Measurements from ENCODE around the gene ENTPD3.
"Not testable (repeated sequence)": the region's sequence is repeated elsewhere in the genome, so short reads cannot be mapped to it uniquely, and the experiment has no call there.

The ENTPD3 gene

DNA sequence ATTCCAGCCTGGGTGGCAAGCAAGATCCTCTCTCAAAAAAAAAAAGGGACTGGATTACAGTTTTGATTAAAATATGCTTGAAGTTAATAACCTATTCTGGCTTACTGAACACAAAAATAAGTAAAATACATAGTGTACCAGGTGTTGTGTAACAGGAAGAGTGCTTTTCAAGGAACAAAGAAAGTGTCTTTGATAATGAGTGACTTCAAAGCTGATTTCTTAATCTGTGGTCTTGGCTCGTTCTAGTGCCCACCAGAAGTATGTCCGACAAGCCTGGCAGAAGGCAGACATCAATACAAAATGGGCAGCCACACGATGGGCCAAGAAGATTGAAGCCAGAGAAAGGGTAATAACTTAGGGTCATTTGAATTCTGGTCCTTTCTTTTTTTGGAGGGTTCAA lies 74.2 kb downstream of the ENTPD3 start:
- TF ChIP-seq YY1 (IDR thresholded peaks at IDR 0.05; ENCODE audit: insufficient read depth, insufficient read length) (no peak), ZNF274 (IDR thresholded peaks at IDR 0.05; ENCODE audit: low read depth, low read length) (no peak), SUZ12 (IDR thresholded peaks at IDR 0.05; ENCODE audit: extremely low read depth, insufficient read depth, insufficient read length) (no peak)
- Histone ChIP-seq H3K4me3 (ENCODE audit: insufficient read length, low read depth) (no peak overlapping the region), H3K36me3 (ENCODE audit: insufficient read depth, insufficient read length, low read length) (peaks cover 82% of the 10 kb centered on the region), H3K4me1 (ENCODE audit: insufficient read depth, insufficient read length) (no peaks in the 10 kb centered on the region), H3K9ac (ENCODE audit: insufficient read length, low read depth) (no peak overlapping the region), H3K9me3 (ENCODE audit: insufficient read depth, low read length) (no peaks in the 10 kb centered on the region), H3K27me3 (ENCODE audit: insufficient read depth, insufficient read length) (no peaks in the 10 kb centered on the region)
- no peak for DNase-seq (ENCODE audit: low read depth, low spot score)

DNA sequence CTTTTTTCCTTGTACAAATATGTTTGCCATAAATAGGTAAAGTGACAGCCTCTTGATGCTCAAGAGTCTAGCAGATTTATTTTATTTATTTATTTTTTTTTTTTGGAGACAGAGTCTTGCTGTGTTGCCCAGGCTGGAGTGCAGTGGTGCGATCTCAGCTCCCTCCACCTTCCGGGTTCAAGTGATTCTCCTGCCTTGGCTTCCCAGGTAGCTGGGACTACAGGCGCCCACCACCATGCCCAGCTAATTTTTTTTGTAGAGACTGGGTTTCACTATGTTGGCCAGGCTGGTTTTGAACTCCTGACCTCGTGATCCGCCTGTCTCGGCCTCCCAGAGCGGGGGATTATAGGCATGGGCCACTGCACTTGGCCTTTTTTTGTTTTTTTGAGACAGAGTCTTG lies 75.9 kb downstream of the ENTPD3 start:
- not testable (repeated sequence) for H3K4me1 ChIP-seq (ENCODE audit: insufficient read depth, insufficient read length); H3K9ac ChIP-seq (ENCODE audit: insufficient read length, low read depth); DNase-seq (ENCODE audit: low read depth, low spot score); H3K9me3 ChIP-seq (ENCODE audit: insufficient read depth, low read length); H3K4me3 ChIP-seq (ENCODE audit: insufficient read length, low read depth); H3K27me3 ChIP-seq (ENCODE audit: insufficient read depth, insufficient read length)
- peaks cover 91% of the 10 kb centered on the region for H3K36me3 ChIP-seq (ENCODE audit: insufficient read depth, insufficient read length, low read length)

DNA sequence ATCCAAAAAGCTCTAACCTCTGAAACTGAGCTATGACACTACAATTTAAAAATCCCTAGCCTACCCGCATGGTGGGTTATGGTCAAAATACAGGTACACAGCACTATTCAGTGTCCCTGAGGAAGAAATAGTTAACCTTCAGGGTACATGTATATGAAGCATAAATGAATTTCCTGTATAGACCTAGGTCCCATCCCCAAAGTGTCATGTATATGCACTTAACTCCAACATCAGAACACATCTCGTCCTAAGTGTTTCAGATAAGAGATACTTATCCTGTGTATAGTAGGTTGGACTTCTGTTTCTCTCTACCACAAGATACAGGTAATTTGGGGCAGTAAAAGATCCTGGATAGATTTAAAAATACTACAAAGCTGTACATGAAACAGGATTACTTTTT lies 76.6 kb downstream of the ENTPD3 start:
- H3K4me3 ChIP-seq (ENCODE audit: insufficient read length, low read depth) = no peak overlapping the region
- TF ChIP-seq SUZ12 (IDR thresholded peaks at IDR 0.05; ENCODE audit: extremely low read depth, insufficient read depth, insufficient read length) (no peak), ZNF274 (IDR thresholded peaks at IDR 0.05; ENCODE audit: low read depth, low read length) (no peak), YY1 (IDR thresholded peaks at IDR 0.05; ENCODE audit: insufficient read depth, insufficient read length) (no peak)
- H3K36me3 ChIP-seq (ENCODE audit: insufficient read depth, insufficient read length, low read length) = peaks cover 87% of the 10 kb centered on the region
- no peaks in the 10 kb centered on the region for H3K27me3 ChIP-seq (ENCODE audit: insufficient read depth, insufficient read length)
- no peak overlapping the region for H3K9ac ChIP-seq (ENCODE audit: insufficient read length, low read depth)
- DNase-seq (ENCODE audit: low read depth, low spot score) = no peak
- H3K4me1 ChIP-seq (ENCODE audit: insufficient read depth, insufficient read length) = no peaks in the 10 kb centered on the region
- no peaks in the 10 kb centered on the region for H3K9me3 ChIP-seq (ENCODE audit: insufficient read depth, low read length)

DNA sequence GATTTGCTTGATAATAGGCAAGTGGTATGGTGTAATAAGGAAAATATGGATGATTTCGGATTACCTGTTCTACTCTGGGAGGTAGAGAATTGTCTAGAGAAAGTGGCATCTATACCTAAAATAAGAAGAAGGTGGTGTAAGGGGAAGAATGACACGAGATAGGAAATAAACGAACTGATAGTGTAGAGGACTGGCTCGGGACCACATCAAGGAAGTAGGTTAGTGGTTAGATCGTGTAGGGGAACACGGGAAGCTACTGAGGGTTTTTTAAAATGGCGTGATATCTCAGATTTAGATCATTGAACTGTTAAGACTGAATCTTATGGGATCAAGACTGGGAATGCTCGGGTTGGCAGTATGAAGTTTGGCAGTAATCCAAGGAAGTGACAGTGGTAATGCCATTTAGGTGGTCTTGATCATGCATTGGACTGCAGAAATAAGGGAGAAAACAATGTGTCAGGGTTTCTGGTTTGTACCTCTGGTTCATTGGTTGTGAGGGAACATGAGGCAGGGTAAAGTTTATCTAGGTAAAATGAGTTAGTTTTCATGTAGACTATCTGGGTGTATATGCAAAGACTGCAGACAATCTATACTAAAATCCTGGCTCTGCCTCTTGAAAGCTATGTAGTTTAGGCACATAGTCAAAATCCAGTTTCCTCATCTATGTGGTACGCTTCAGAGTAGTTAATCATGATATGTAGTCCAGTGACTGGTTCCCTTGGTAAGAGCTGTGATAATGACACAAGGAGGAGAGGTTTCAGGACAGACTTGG lies 77.5 kb downstream of the ENTPD3 start:
- no peak overlapping the region for H3K4me3 ChIP-seq (ENCODE audit: insufficient read length, low read depth)
- H3K36me3 ChIP-seq (ENCODE audit: insufficient read depth, insufficient read length, low read length) = peaks cover 78% of the 10 kb centered on the region
- no peaks in the 10 kb centered on the region for H3K4me1 ChIP-seq (ENCODE audit: insufficient read depth, insufficient read length)
- TF ChIP-seq YY1 (IDR thresholded peaks at IDR 0.05; ENCODE audit: insufficient read depth, insufficient read length) (no peak), ZNF274 (IDR thresholded peaks at IDR 0.05; ENCODE audit: low read depth, low read length) (no peak), SUZ12 (IDR thresholded peaks at IDR 0.05; ENCODE audit: extremely low read depth, insufficient read depth, insufficient read length) (no peak)
- no peaks in the 10 kb centered on the region for H3K9me3 ChIP-seq (ENCODE audit: insufficient read depth, low read length)
- DNase-seq (ENCODE audit: low read depth, low spot score) = no peak
- H3K27me3 ChIP-seq (ENCODE audit: insufficient read depth, insufficient read length) = no peaks in the 10 kb centered on the region
- H3K9ac ChIP-seq (ENCODE audit: insufficient read length, low read depth) = no peak overlapping the region

DNA sequence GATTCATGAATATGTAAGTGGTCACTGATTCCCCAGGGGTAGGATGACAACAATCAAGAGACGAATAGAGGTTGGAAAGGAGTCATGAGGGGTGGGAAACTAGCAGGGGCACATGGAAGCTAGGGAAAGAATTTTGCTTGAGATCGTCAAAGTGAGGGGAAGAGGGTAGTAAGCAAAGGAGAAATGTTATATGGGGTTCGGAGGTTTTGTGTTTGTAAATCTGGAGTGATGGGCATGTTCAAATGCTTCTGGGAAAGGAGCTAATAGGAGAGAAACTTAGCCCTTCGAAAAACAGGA lies 78.1 kb downstream of the ENTPD3 start:
- Histone ChIP-seq H3K9ac (ENCODE audit: insufficient read length, low read depth) (no peak overlapping the region), H3K36me3 (ENCODE audit: insufficient read depth, insufficient read length, low read length) (peaks cover 74% of the 10 kb centered on the region), H3K27me3 (ENCODE audit: insufficient read depth, insufficient read length) (no peaks in the 10 kb centered on the region), H3K4me1 (ENCODE audit: insufficient read depth, insufficient read length) (no peaks in the 10 kb centered on the region), H3K4me3 (ENCODE audit: insufficient read length, low read depth) (no peak overlapping the region), H3K9me3 (ENCODE audit: insufficient read depth, low read length) (no peaks in the 10 kb centered on the region)
- no peak for DNase-seq (ENCODE audit: low read depth, low spot score)
- TF ChIP-seq SUZ12 (IDR thresholded peaks at IDR 0.05; ENCODE audit: extremely low read depth, insufficient read depth, insufficient read length) = no peak
- TF ChIP-seq ZNF274 (IDR thresholded peaks at IDR 0.05; ENCODE audit: low read depth, low read length) = no peak

DNA sequence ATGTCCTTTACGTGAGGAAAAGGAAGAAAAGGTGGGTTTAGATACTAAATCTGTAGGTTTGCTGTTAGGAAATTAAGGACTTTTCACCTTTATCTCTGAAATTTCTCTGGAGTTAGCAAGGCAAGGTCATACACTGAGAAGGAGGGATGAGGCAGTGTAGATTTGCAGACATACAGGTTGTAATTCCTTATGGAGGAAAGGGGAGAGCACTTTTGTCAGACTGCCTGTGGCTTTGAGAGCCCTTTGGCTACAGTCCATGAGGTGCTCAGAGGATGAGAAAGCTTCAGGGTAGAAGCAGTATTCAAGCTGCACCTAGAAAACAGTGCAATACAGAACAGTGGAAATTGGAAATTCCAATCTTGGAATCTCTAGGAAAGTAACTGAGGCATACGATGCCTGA lies 78.5 kb downstream of the ENTPD3 start:
- Histone ChIP-seq H3K27me3 (ENCODE audit: insufficient read depth, insufficient read length) (no peaks in the 10 kb centered on the region), H3K4me1 (ENCODE audit: insufficient read depth, insufficient read length) (no peaks in the 10 kb centered on the region), H3K4me3 (ENCODE audit: insufficient read length, low read depth) (no peak overlapping the region), H3K36me3 (ENCODE audit: insufficient read depth, insufficient read length, low read length) (peaks cover 70% of the 10 kb centered on the region), H3K9me3 (ENCODE audit: insufficient read depth, low read length) (no peaks in the 10 kb centered on the region), H3K9ac (ENCODE audit: insufficient read length, low read depth) (no peak overlapping the region)
- TF ChIP-seq SUZ12 (IDR thresholded peaks at IDR 0.05; ENCODE audit: extremely low read depth, insufficient read depth, insufficient read length) (no peak), ZNF274 (IDR thresholded peaks at IDR 0.05; ENCODE audit: low read depth, low read length) (no peak), YY1 (IDR thresholded peaks at IDR 0.05; ENCODE audit: insufficient read depth, insufficient read length) (no peak)
- DNase-seq (ENCODE audit: low read depth, low spot score) = no peak

DNA sequence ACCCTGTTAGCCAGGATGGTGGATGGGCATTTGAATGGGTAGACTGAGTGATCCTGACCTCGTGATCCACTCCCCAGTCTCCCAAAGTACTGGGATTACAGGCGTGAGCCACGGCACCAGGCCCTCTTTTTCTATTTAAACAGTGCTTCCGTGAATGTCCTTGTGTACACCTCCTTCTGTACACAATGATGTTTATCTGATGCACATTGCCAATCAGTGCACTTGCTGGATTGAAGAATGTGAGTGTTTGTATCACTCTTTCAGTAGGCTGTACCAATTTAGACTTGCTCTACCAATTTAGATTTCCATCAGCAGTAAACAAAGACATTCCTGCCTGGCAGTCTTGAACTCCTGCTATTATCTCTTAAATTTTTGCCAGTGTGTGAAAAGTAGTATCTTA lies 81.0 kb downstream of the ENTPD3 start:
- Histone ChIP-seq H3K27me3 (ENCODE audit: insufficient read depth, insufficient read length) (no peaks in the 10 kb centered on the region), H3K9ac (ENCODE audit: insufficient read length, low read depth) (no peak overlapping the region), H3K9me3 (ENCODE audit: insufficient read depth, low read length) (no peaks in the 10 kb centered on the region), H3K36me3 (ENCODE audit: insufficient read depth, insufficient read length, low read length) (peaks cover 48% of the 10 kb centered on the region), H3K4me1 (ENCODE audit: insufficient read depth, insufficient read length) (no peaks in the 10 kb centered on the region), H3K4me3 (ENCODE audit: insufficient read length, low read depth) (no peak overlapping the region)
- no peak for DNase-seq (ENCODE audit: low read depth, low spot score)
- TF ChIP-seq ZNF274 (IDR thresholded peaks at IDR 0.05; ENCODE audit: low read depth, low read length) = no peak
- TF ChIP-seq YY1 (IDR thresholded peaks at IDR 0.05; ENCODE audit: insufficient read depth, insufficient read length) = no peak
- TF ChIP-seq SUZ12 (IDR thresholded peaks at IDR 0.05; ENCODE audit: extremely low read depth, insufficient read depth, insufficient read length) = no peak

DNA sequence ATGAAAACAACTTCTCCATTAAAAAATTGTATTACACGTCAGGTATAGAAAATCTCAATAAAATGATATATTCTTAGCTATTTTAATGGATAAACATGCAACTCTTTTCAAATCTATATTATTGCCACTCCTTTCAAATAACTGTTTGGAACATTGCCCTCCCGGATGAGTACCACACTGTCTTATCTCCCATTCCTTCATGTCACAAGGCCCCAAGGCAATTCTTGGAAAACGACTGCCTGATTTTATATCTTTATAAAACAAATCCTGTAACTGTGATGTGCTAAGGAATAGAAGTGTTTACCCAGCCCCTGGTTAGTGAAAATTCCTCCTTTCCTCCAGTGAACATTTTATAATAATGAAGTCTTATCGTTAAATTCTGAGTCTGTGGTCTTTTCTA lies 83.7 kb downstream of the ENTPD3 start:
- DNase-seq (ENCODE audit: low read depth, low spot score) = no peak
- TF ChIP-seq ZNF274 (IDR thresholded peaks at IDR 0.05; ENCODE audit: low read depth, low read length) (no peak), YY1 (IDR thresholded peaks at IDR 0.05; ENCODE audit: insufficient read depth, insufficient read length) (no peak), SUZ12 (IDR thresholded peaks at IDR 0.05; ENCODE audit: extremely low read depth, insufficient read depth, insufficient read length) (no peak)
- no peak overlapping the region for H3K9ac ChIP-seq (ENCODE audit: insufficient read length, low read depth)
- no peaks in the 10 kb centered on the region for H3K4me1 ChIP-seq (ENCODE audit: insufficient read depth, insufficient read length)
- H3K4me3 ChIP-seq (ENCODE audit: insufficient read length, low read depth) = no peak overlapping the region
- H3K36me3 ChIP-seq (ENCODE audit: insufficient read depth, insufficient read length, low read length) = peaks cover 22% of the 10 kb centered on the region
- no peaks in the 10 kb centered on the region for H3K9me3 ChIP-seq (ENCODE audit: insufficient read depth, low read length)
- H3K27me3 ChIP-seq (ENCODE audit: insufficient read depth, insufficient read length) = no peaks in the 10 kb centered on the region
